HT-29 (cell line): ENCODE data around the gene SUMO3. TPM values are rescaled to one million over a fixed set of nuclear protein-coding genes. Genes with fewer than 3 reads are reported as not detected.
A peak's percentile ranks its signal among the peaks of the same experiment; 100 is the strongest.

Experiments
- DNase-seq: peaks from one replicate; pipeline ENCODE4 v3.0.0-alpha.2; 2015; ENCODE audit warnings: low spot score
- total RNA-seq: library from RNA; depleted of rRNA; stranded (reverse); fragments of >200 nt; shearing (Covaris generic); gene quantifications from 2 replicates; pipeline ENCODE4 v1.2.3, GENCODE V29; 2014

SUMO3 gene
- total RNA-seq, 1 experiment from 2014 or later: 90.3 TPM

- no peak for DNase-seq
These were observed 14.2 kb downstream of the SUMO3 start for GRCh38 chr21:44803651-44804050.

- DNase-seq: peak; percentile 42
These were observed 15.3 kb downstream of the SUMO3 start for GRCh38 chr21:44802396-44803153.

DNA sequence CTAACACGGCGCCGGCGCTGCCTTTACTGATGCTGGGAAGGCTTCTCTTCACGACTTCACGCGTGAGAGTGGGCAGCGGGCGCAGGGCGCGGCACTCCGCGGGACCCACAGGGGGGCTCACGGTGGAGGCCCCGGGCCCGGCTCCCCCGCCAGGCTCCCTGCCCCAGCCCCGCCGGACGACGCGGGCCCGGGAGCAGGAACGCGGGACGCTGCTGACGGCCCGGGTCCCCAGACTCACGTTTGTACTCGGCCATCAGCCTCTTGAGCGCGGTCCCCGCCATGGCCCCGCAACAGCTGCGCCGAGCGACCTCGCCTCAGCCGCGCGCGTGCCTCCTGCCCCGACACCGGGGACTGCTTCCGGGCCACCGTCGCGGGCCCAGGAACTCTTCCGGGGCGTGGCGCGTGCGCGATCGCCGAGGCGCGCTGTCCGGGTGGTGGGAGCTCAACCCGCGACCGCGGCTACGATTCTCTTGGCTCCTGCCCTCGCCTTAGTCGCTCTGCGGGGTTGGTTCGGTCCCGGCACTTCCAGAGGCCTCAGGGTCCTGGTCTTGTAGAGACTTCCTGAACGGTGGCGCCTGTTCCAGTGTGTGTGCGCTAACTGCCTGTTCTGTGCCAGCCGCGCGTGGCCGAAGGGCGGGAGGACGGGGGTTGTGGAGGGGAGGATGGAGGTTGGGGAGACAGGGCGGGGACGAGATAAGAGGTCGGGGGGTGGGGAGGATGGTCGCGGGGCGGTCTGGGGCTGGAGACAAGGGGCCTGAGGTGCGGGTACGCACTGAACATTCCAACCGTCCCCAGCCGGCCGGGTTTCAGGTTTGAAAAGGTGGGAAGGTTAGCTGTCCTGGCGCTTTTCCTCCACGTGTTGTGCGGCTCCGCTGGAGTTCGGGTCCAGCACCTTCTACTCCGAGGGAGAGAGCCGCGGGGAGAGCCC lies 16.1 kb downstream of the SUMO3 start, which contains the start of gene UBE2G2:
Gene UBE2G2, minus strand, starts transcription at position 353 of the 928 bp plus-strand sequence. Its CDS starts 72 bp downstream, at position 281.
- DNase-seq: peak; percentile 58

DNA sequence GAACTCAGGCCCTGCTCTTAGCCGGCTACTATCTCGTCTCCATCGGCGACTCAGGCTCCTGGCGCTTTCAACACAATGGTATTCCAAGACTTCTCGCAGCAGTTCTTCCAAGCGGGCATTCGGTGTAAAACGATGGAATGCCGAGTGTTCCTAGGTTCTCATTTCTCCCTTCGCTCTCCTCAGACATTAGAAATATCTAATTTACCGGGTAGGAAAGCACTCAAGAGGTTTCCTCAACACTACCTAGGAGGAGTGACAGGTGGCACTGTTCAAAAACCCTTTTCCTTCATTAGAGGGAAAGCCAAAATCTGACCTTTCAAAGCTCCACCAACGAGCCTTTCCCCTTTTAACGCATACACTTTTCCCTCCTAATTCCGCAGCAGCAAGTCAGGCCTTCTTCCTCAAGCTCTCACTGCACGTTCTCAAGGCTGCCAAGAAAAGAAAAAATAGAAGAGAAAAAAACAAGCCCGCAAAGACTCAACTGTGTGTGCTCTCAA lies 16.8 kb downstream of the SUMO3 start:
- peak; percentile 46 for DNase-seq

GRCh38 chr21:44800103-44800502 lies 17.8 kb downstream of the SUMO3 start:
- peak; percentile 42 for DNase-seq

DNA sequence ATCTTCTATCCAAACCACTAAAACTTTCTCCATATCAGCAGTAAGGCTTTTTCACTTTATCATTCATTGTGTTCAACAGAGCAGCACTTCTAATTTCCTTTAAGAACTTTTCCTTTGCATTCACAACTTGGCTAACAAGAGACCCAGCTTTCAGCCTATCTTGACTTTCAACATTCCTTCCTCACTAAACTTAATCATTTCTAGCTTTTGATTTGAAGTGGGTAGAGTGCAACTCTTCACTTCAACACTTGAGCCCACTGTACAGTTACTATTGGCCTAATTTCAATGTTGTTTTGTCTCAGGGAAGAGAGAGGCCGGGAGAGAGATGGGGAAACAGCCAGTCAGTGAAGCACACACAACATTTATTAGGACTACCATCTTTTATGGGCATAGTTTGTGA lies 18.2 kb downstream of the SUMO3 start:
- no peak for DNase-seq

DNA sequence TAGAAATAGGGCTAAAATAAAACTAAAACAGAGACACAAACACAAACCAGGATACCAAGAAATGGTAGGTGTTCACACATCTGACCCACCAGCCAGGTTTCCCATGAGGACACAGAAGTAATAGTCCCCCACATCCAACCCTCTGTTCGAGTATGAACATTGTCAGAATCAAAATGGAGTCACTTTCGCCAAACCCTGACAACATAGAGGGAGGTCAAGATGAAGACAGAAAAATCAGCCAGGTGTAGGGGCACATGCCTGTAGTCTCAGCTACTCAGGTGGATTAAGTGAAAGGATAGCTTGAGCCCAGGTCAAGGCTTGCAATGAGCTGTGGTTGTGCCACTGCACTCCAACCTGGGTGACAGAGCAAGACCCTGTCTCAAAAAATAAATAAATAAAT lies 20.1 kb downstream of the SUMO3 start:
- no peak for DNase-seq

GRCh38 chr21:44795342-44795741 lies 22.5 kb downstream of the SUMO3 start:
- DNase-seq: no peak

DNA sequence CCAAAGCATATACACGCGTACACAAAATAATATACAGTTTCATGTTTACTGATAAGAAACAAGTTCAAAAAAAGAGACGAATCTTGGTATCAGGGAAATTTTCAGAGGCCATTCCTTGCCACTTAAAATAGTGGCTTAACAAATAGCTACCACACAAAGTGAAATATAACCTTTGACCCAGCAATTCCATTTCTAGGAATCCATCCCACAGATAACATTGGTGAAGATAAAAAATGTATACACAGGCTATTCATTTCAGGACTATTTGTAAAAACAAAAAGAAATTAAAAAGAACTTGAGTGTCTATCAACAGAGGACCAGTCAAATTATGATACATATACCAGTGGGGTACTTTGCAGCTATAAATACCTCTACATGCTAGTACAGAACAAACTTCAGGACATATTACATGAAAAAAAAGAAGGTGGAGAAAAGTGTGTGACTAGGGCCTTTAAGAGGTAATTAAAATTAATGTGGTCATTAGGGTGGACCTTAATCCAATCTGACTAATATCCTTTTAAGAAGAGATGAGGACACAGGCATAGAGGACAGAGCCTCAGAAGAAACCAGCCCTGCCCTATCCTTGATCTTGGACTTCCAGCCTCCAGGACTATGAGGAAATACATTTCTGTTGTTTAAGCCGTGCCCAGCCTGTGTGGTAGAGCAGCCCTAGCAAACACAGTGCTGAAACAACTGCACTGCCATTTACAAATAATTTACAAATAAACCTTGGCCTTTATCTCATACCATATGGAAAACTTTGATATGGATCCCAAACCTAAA lies 24.1 kb downstream of the SUMO3 start:
- no peak for DNase-seq

DNA sequence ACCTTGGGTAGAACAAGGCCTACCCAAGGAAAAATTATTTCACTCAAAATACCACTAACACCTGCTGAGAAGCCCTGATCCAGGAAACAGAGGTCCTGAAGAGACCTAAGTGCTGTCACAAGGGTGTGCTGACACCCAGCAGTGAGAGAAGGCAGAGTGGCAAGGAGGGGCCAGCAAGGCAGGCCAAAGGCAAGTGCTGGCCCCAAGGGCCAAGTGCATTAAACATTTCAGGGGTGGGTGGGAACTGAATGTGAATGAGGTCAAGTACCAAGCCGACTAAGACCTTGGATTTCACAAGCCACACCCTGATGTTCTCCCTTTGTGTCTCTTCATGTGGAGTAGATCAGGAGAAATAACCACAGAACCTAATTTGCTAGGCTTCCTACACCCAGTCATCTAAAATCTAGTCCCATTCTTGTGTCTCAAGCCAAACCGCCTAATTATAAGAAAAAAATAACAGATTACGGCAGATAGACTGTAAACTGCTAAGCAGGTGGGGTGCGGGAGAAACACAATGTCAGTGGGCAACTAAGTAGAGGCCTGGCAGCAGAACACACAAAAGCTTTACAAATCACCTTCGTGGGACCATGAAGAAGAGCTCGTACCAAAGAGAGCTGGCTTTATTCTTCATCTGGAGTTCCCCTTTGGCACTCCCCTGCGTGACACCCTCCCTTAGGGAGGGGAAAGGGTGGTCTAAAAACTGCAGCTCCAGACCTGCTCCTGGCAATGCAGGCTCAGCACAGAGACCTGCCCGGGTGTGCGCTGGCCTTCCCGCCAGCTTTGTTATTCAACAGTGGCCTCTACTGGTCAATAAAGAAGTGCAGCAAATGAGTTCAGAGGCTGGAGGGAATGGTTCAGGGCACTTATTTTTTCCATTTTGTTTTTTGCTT lies 24.9 kb downstream of the SUMO3 start:
- DNase-seq: peak; percentile 59

GRCh38 chr21:44791993-44792392 lies 25.9 kb downstream of the SUMO3 start:
- DNase-seq: no peak

GRCh38 chr21:44791246-44791645 lies 26.6 kb downstream of the SUMO3 start:
- DNase-seq: no peak

DNA sequence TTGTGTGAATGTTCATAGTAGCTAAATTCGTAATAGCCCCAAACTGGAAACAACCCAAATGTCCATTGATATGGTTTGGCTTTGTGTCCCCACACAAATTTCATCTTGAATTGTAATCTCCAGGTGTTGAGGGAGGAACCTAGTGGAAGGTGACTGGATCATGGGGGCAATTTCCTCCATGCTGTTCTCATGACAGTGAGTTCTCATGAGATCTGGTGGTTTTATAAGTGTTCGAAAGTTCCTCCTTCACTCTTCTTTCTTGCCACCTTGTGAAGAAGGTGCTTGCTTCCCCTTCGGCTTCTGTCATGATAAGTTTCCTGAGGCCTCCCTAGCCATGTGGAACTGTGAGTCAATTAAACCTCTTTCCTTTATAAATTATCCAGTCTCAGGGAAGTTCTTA lies 27.5 kb downstream of the SUMO3 start:
- no peak for DNase-seq

GRCh38 chr21:44789880-44790279 lies 28.0 kb downstream of the SUMO3 start:
- DNase-seq: no peak

DNA sequence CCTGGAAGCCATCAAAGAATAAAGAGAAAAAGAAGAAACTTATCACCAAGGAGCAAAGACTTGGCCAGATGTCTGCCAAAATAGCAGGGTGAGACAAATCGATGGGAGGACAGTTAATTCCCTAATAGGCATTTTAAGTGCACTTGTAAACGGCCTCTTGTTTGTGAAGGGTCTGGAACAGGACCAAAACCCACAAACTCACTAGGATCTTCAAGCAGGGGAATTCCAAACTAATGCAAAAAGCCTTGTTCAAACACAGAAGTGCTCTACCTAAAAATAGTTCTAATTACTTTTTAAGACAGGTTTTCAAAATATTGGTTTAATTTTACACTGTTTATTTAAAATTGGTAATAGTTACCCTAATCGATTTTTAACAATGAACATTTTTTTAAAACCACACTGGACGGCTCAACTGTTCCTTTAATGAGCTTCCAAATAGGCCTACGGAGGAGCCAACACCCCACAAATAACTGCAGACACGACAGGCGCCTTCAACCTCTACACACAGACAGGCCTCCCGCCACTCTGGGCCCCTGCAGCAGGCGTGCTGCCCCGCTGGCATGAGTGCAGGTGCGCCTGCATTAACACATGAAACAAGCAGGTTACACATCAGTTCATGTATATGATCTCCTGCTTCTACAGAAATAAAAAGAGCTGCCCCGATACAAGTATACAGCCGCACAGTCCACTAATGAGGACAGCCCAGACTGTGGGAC lies 32.1 kb downstream of the SUMO3 start:
- no peak for DNase-seq

- DNase-seq: no peak
These were observed 33.1 kb downstream of the SUMO3 start for GRCh38 chr21:44784810-44785209.

GRCh38 chr21:44783020-44783696 lies 34.7 kb downstream of the SUMO3 start:
- no peak for DNase-seq

GRCh38 chr21:44780767-44781459 lies 36.9 kb downstream of the SUMO3 start:
- DNase-seq: no peak

DNA sequence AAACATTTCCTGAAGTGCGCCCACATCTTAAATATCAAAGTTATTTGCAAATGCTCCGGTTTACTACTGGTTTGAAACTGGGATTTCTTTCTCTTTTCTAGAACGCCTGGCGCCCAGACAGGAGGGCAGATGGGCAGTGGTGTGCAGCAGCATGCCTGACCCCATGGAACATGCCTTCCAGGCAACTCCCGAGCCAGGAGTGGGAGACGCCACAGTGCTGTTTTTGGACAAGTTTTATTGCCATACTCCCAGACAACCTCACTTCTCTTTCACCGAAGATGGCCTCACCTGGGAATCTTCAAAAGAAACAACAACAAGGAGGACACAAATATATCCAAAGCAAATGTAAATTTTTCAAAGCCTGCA lies 37.7 kb downstream of the SUMO3 start:
- no peak for DNase-seq
